Upper lobe of right lung (tissue), 1 donor: Measurements from ENCODE around the gene MEIS2. TPM values are rescaled to one million over a fixed set of nuclear protein-coding genes. Genes with fewer than 3 reads are reported as not detected.

ENCODE experiments used
- ATAC-seq: fragments of 200-7000 bp; cut with Tn5 transposase; one replicate; pipeline ENCODE4 v1.9.1; 2020; ENCODE audit warnings: mild to moderate bottlenecking, moderate library complexity
- DNase-seq: peaks from one replicate; pipeline ENCODE4 v3.0.0-alpha.2; 2020
- H3K27ac ChIP-seq: fragments of 200-600 bp; one replicate; pipeline ENCODE4 v1.8.0; 2022
- H3K27me3 ChIP-seq: fragments of 200-600 bp; one replicate; pipeline ENCODE4 v1.8.0; 2022; ENCODE audit warnings: mild to moderate bottlenecking
- H3K36me3 ChIP-seq: fragments of 200-600 bp; one replicate; pipeline ENCODE4 v1.8.0; 2022
- H3K4me1 ChIP-seq: fragments of 200-600 bp; one replicate; pipeline ENCODE4 v1.8.0; 2022
- H3K4me3 ChIP-seq: fragments of 200-600 bp; one replicate; pipeline ENCODE4 v1.8.0; 2022; ENCODE audit warnings: mild to moderate bottlenecking
- H3K9me3 ChIP-seq: fragments of 200-600 bp; one replicate; pipeline ENCODE4 v1.8.0; 2022
- intact Hi-C: fragments of 100-400 bp; cut with DNase I; formaldehyde crosslinking; loops from one replicate; pipeline ENCODE4 v1.11.0; 2022
- total RNA-seq: library from RNA; stranded (reverse); fragmentation: NEBNext Ultra II Directional; extraction: Animal tissue kit (Norgen Biotek cat#: 25700); gene quantifications from one replicate; pipeline ENCODE4 v1.2.1, GENCODE V29; 2021
- TF ChIP-seq, protein P1 (sequence below): fragments of 200-600 bp; IDR thresholded peaks from one replicate; pipeline ENCODE4 v1.8.0; 2022; ENCODE audit warnings: antibody characterized with exemption
- donor health status: DM: no; HTN: yes; CAD: no; lungs with severe emphysema.

MEIS2 gene
- total RNA-seq, 1 donor from 2014 or later, result 26.7 TPM

DNA sequence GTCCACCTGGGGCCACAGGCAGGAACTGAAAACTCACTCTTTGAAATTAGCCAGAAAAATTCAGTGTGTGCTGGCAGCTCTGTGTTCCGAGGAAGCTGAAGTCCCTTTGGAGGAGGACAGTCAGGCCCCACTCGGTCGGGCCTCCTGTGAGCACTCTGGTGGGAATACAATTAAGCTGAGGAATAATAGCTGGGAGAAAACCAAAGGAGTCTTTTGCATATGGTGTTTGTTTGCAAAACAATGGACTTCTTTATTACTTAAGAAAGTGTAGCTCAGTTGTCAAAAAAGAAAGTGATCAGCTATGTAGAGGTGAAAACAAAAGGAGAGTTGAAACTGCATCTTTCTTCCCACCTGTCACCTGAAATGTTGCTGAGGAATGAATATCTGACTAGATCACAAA lies 202.5 kb downstream of the MEIS2 start:
- H3K4me3 ChIP-seq, result no peak overlapping the region
- no peak overlapping the region for H3K27ac ChIP-seq
- peaks cover 20% of the 10 kb centered on the region for H3K36me3 ChIP-seq
- no peaks in the 10 kb centered on the region for H3K27me3 ChIP-seq
- TF ChIP-seq, protein P1, sequence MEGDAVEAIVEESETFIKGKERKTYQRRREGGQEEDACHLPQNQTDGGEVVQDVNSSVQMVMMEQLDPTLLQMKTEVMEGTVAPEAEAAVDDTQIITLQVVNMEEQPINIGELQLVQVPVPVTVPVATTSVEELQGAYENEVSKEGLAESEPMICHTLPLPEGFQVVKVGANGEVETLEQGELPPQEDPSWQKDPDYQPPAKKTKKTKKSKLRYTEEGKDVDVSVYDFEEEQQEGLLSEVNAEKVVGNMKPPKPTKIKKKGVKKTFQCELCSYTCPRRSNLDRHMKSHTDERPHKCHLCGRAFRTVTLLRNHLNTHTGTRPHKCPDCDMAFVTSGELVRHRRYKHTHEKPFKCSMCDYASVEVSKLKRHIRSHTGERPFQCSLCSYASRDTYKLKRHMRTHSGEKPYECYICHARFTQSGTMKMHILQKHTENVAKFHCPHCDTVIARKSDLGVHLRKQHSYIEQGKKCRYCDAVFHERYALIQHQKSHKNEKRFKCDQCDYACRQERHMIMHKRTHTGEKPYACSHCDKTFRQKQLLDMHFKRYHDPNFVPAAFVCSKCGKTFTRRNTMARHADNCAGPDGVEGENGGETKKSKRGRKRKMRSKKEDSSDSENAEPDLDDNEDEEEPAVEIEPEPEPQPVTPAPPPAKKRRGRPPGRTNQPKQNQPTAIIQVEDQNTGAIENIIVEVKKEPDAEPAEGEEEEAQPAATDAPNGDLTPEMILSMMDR, result no peak
- no peaks in the 10 kb centered on the region for H3K9me3 ChIP-seq
- H3K4me1 ChIP-seq, result no peaks in the 10 kb centered on the region
- intact Hi-C loops, result no loop called here
- ATAC-seq, result no peak
- no peak for DNase-seq

DNA sequence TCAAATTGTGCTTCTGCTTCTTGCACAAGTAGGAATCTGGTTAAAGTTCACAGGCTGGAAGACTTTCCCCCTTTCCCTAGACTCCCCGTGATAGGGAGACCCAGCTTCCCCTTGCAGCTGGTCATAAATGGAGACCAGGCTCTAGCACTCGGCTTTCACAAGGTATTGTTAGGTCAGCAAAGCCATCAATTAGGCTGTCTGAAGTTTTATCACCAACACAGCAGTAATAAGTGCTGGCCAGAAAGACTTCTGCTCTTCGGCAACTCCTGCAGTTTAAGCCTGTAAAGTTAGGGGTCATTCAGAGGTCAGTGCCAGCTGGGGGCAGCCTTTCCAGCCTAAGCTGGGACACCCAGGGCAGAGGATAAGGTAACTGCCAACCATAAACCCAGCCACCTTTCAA lies 203.4 kb downstream of the MEIS2 start:
- TF ChIP-seq, protein P1, result no peak
- no peaks in the 10 kb centered on the region for H3K9me3 ChIP-seq
- DNase-seq (no peak), ATAC-seq (no peak)
- H3K4me1 ChIP-seq, result no peaks in the 10 kb centered on the region
- peaks cover 22% of the 10 kb centered on the region for H3K36me3 ChIP-seq
- no peak overlapping the region for H3K4me3 ChIP-seq
- H3K27ac ChIP-seq, result no peak overlapping the region
- intact Hi-C loops, result no loop called here
- H3K27me3 ChIP-seq, result no peaks in the 10 kb centered on the region

DNA sequence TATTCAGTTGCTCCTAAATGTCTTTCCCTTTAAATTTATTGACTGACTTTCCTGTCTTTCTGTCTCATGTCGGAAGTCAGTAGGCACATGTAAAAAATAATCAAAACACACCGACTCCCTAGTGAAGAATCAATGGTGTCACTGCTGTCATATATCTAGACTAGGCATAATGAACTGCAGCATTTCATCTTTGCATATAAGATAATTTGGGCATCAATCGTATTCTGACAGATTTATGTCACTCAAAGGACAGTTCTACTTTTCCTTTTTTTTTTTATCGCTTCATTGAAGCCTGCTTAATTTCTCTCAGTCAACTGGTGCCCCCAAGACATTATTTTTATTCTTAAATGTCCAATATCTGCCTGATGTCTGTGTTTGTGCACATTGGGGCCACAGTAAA lies 206.3 kb downstream of the MEIS2 start:
- H3K27me3 ChIP-seq, result peaks cover 2% of the 10 kb centered on the region
- H3K36me3 ChIP-seq, result peaks cover 28% of the 10 kb centered on the region
- H3K4me3 ChIP-seq, result no peak overlapping the region
- intact Hi-C loops, result no loop called here
- H3K27ac ChIP-seq, result no peak overlapping the region
- TF ChIP-seq, protein P1, result no peak
- DNase-seq (no peak), ATAC-seq (no peak)
- H3K4me1 ChIP-seq, result no peaks in the 10 kb centered on the region
- no peaks in the 10 kb centered on the region for H3K9me3 ChIP-seq

DNA sequence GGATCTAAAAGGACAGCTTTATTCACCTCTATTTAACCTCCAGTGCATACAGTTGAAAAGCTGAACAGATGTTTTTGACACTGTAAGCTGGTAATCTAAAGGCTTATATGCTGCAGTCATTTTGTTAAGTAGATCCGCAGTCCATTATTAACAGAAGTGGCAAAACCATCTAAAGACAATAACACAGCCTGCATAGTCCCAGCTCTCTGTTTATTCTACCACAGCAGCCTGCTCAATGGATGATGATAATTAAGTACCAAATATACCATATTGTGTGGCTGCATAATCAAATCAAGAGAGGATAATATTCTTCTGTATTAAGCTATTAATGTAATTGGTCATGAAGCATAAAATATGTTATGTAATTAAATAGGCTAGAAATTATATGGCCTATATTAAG lies 207.1 kb downstream of the MEIS2 start:
- Histone ChIP-seq H3K9me3 (no peaks in the 10 kb centered on the region), H3K27me3 (peaks cover 10% of the 10 kb centered on the region), H3K36me3 (peaks cover 28% of the 10 kb centered on the region), H3K4me1 (no peaks in the 10 kb centered on the region), H3K4me3 (no peak overlapping the region), H3K27ac (no peak overlapping the region)
- TF ChIP-seq, protein P1, result no peak
- intact Hi-C loops, result no loop called here
- ATAC-seq, result no peak
- DNase-seq, result no peak

DNA sequence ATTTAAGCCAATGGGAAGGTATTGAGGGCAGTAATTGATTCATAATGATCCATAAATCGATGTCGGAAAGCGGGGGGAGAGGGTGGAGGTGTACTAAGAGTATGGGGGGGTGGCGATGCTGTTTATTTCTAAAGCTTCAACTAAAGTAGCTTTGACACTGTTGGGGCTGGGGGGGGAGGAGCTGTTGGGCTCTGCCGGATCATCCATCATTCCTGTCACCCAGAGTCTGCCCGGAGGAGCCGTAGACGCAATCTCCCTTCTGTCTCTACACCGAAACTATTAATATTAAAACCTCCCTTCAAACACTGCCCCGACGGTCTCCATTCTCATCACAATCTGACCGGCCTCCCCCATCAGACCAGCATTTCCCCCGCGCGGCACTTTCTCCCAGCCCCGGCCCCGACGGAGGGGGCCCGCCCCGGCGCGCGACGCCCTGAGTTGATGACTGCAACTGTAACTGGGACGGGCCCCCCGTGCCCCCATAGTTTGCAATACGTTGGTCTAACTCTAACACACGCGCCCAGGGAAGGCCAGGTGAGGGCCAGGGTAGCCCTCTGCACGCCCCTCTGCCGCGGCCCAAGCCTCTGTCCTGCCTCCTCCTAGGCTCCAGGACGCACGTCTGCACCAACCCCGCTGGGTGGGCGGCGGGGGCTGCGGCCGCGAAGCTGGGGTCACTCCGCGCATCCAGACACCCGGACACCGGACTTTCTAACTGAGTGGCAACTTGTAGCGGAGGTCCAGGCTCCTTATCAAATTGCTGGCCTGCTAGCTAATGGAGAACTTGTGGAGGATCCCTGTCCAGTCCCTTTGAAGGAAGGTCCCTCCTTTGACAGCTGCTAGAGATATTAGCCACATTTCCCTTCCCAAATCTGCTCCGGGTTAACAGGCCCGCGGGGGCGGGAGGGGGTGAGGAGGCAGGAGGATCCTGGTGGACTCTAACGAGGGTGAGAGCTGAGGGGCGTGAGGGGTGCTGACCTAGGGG lies 212.0 kb downstream of the MEIS2 start:
- Histone ChIP-seq H3K4me1 (no peaks in the 10 kb centered on the region), H3K27ac (no peak overlapping the region), H3K9me3 (no peaks in the 10 kb centered on the region), H3K4me3 (peak overlapping the region; percentile 36), H3K36me3 (peaks cover 8% of the 10 kb centered on the region), H3K27me3 (peaks cover 55% of the 10 kb centered on the region)
- TF ChIP-seq, protein P1, result no peak
- intact Hi-C loops, result loop anchor here (10.0 kb wide), 1 partner anchor 246 kb away; no protein-coding TSS in a partner anchor
- DNase-seq, result no peak
- peak; percentile 39 for ATAC-seq
